Tibial nerve (tissue), 4 donors: ENCODE data around the gene SLC10A3. TPM values are rescaled to one million over a fixed set of nuclear protein-coding genes. Genes with fewer than 3 reads are reported as not detected.
A peak's percentile ranks its signal among the peaks of the same experiment; 100 is the strongest.

Experiments
- DNase-seq, 2 donors: peaks; one replicate each; pipeline ENCODE4 v3.0.0-alpha.2; 2019; ENCODE audit warnings: low spot score in 2 of 2
- H3K27ac ChIP-seq, 4 donors: fragments of 200-600 bp; sonication (generic) in 3 of 4; one replicate each; pipeline ENCODE4 v1.5.1; 2017 to 2019; ENCODE audit warnings: mild to moderate bottlenecking in 1 of 4
- H3K27me3 ChIP-seq, 2 donors: fragments of 200-600 bp; sonication (generic) in 1 of 2; one replicate each; pipeline versions ENCODE4 v1.5.1 to v1.6.0; 2017 to 2019
- H3K36me3 ChIP-seq, 3 donors: fragments of 200-600 bp; sonication (generic); one replicate each; pipeline ENCODE4 v1.5.1; 2018 to 2019
- H3K4me1 ChIP-seq, 4 donors: fragments of 200-600 bp; sonication (generic) in 3 of 4; one replicate each; pipeline ENCODE4 v1.5.1; 2017 to 2019
- H3K4me3 ChIP-seq, 4 donors: fragments of 200-600 bp; sonication (generic) in 3 of 4; one replicate each; pipeline ENCODE4 v1.5.1; 2017 to 2019; ENCODE audit warnings: mild to moderate bottlenecking in 1 of 4, moderate library complexity in 1 of 4
- H3K9me3 ChIP-seq, 4 donors: fragments of 200-600 bp; sonication (generic) in 3 of 4; one replicate each; pipeline ENCODE4 v1.5.1; 2017 to 2019
- EP300 ChIP-seq, 2 donors: sonication (generic); formaldehyde crosslinking; IDR thresholded peaks; one replicate each; pipeline ENCODE4 v1.6.1; 2017; ENCODE audit warnings: antibody characterized with exemption in 2 of 2, mild to moderate bottlenecking in 1 of 2
- POLR2A ChIP-seq, 2 donors: fragments of 450-650 bp; IDR thresholded peaks; one replicate each; pipeline ENCODE4 v1.6.1; 2017; ENCODE audit warnings: antibody characterized with exemption in 2 of 2, mild to moderate bottlenecking in 2 of 2, moderate library complexity in 2 of 2
- WGBS, 2 donors: methylation state at CpG; one replicate each; pipeline ENCODE4 v1.1.5; 2018; 5-methylcytosine and 5-hydroxymethylcytosine counted together
- total RNA-seq, 4 donors: library from RNA; depleted of rRNA; stranded (reverse); fragments of >200 nt; gene quantifications; one replicate each; pipeline ENCODE4 v1.1.0, GENCODE V29; 2016
- TF ChIP-seq, protein P1 (sequence below), 5 experiments: fragments of 200-600 bp in 3 of 5; fragments of 450-650 bp in 2 of 5; sonication (generic) in 3 of 5; IDR thresholded peaks; one replicate each; pipeline ENCODE4 v1.5.1; 2016 to 2019; ENCODE audit warnings: antibody characterized with exemption in 5 of 5, mild to moderate bottlenecking in 3 of 5, moderate library complexity in 2 of 5

The SLC10A3 gene
- total RNA-seq, 4 donors from 2014 or later, result 17.8 to 40.6 (median 27.0) TPM

DNA sequence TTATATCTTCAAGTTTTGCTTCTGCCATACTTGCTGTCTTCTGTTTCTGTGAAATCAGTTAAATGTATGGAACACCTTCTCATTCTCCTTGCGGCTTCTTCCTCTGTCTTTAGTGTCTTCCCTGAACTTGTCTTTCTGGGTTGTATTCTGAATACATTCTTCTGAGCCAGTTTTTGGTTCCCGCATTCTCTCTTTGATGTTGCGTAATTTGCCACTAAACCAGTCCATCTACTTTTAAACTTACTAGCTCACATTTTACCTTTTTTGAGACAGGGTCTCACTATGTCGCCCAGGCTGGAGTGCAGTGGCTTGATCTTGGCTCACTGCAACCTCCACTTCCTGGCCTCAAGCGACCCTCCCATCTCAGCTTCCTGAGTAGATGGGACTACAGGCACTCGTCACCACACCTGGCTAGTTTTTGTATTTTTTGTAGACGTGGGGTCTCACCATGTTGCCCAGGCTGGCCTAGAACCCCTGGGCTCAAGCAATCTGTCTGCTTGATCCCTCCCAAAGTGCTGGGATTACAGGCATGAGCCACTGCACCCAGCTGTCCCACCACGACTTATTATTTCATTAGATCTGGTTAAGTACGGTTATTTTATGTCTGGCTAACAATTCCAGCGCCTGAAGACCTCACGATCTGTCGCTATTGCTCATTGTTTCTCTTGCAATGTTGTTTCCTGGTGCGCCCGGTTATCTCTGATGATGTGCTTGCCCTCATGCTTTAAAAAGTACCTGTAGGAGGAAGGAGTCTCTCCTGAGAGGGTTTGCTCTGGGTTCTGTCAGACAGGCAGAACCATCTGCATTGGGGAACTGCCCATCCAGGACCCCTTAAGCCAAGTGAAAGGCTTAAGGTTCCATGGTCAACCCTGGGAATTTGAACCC is 35.4 kb upstream of the SLC10A3 start:
- Histone ChIP-seq H3K27ac (peak overlapping the region in 2 of 4 donors; percentile 76 to 86), H3K4me3 (no peak overlapping the region), H3K27me3 (no peaks in the 10 kb centered on the region), H3K9me3 (no peaks in the 10 kb centered on the region), H3K36me3 (no peaks in the 10 kb centered on the region), H3K4me1 (peaks cover 0 to 7% (median 2%) of the 10 kb centered on the region in 4 donors)
- TF ChIP-seq, protein P1, sequence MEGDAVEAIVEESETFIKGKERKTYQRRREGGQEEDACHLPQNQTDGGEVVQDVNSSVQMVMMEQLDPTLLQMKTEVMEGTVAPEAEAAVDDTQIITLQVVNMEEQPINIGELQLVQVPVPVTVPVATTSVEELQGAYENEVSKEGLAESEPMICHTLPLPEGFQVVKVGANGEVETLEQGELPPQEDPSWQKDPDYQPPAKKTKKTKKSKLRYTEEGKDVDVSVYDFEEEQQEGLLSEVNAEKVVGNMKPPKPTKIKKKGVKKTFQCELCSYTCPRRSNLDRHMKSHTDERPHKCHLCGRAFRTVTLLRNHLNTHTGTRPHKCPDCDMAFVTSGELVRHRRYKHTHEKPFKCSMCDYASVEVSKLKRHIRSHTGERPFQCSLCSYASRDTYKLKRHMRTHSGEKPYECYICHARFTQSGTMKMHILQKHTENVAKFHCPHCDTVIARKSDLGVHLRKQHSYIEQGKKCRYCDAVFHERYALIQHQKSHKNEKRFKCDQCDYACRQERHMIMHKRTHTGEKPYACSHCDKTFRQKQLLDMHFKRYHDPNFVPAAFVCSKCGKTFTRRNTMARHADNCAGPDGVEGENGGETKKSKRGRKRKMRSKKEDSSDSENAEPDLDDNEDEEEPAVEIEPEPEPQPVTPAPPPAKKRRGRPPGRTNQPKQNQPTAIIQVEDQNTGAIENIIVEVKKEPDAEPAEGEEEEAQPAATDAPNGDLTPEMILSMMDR (IDR thresholded peaks at IDR 0.05), result no peak
- no peak for TF ChIP-seq EP300 (IDR thresholded peaks at IDR 0.05)
- TF ChIP-seq POLR2A (IDR thresholded peaks at IDR 0.05), result no peak
- no peak for DNase-seq
- WGBS, 2 donors, result 86 to 94% methylated on average over 13 to 14 of the region's 14 CpGs

- Histone ChIP-seq H3K4me1 (peaks cover 0 to 21% (median 5%) of the 10 kb centered on the region in 4 donors), H3K27me3 (no peaks in the 10 kb centered on the region), H3K9me3 (no peaks in the 10 kb centered on the region), H3K36me3 (no peaks in the 10 kb centered on the region), H3K4me3 (no peak overlapping the region), H3K27ac (no peak overlapping the region)
- whole genome bisulfite sequencing, 2 donors, result 91 to 97% methylated on average over 8 of the region's 8 CpGs
- no peak for DNase-seq
- TF ChIP-seq, protein P1 (IDR thresholded peaks at IDR 0.05), result no peak
- TF ChIP-seq EP300 (IDR thresholded peaks at IDR 0.05), result no peak
- no peak for TF ChIP-seq POLR2A (IDR thresholded peaks at IDR 0.05)
Observed at GRCh38 chrX:154519389-154519788, 29.0 kb upstream of the SLC10A3 start.

DNA sequence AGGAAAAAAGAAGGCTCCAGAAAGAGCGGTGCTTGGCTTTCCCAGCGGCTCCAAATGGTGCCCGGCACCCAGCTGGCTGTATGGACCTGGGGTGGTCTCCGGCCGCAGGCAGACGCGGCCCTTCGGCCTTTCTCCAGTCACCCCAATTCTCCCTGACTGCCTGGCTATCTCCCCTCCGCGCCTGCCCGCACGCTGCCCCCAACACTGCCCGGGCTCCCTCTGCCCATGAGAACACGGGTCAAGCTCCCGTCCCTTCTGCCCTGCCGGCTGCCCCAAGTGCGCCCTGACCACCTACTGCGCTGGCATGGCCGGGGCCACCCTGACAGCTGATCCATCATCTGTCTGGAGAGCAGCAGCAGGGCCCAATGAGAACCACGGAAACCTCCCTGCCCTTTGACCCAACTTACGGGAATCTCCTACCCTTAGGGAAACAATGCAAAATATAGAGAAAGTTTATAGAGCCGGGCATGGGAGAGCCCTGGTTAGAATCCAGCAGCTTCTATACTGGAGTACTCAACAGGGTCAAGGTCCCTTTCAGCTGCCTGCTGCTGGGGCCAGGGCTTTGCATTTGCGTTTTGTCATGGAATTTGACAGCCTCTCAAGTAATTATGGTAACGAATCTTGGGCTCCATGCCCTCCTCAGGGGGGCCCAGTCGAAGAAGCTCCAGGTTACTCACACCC is 26.8 kb upstream of the SLC10A3 start:
- H3K4me3 ChIP-seq, result peak overlapping the region; percentile 11 to 81 (median 52)
- no peak for DNase-seq
- no peaks in the 10 kb centered on the region for H3K9me3 ChIP-seq
- no peaks in the 10 kb centered on the region for H3K27me3 ChIP-seq
- H3K27ac ChIP-seq, result peak overlapping the region; percentile 81 to 96 (median 89)
- no peaks in the 10 kb centered on the region for H3K36me3 ChIP-seq
- 13 to 55% methylated on average over 1 to 23 of the region's 25 CpGs for WGBS, 2 donors
- no peak for TF ChIP-seq EP300 (IDR thresholded peaks at IDR 0.05)
- TF ChIP-seq, protein P1 (IDR thresholded peaks at IDR 0.05), result no peak
- TF ChIP-seq POLR2A (IDR thresholded peaks at IDR 0.05), result no peak
- H3K4me1 ChIP-seq, result peaks cover 0 to 21% (median 5%) of the 10 kb centered on the region in 4 donors

GRCh38 chrX:154516656-154517100 is 26.2 kb upstream of the SLC10A3 start:
- no peaks in the 10 kb centered on the region for H3K36me3 ChIP-seq
- peaks cover 0 to 21% (median 5%) of the 10 kb centered on the region in 4 donors for H3K4me1 ChIP-seq
- peak in 1 of 2 donors; percentile 41 for DNase-seq
- H3K4me3 ChIP-seq, result peak overlapping the region; percentile 11 to 81 (median 52)
- TF ChIP-seq EP300 (IDR thresholded peaks at IDR 0.05) (peak in 1 of 2 donors; percentile 4), POLR2A (IDR thresholded peaks at IDR 0.05) (no peak)
- TF ChIP-seq, protein P1 (IDR thresholded peaks at IDR 0.05), result no peak
- no peaks in the 10 kb centered on the region for H3K27me3 ChIP-seq
- H3K9me3 ChIP-seq, result no peaks in the 10 kb centered on the region
- H3K27ac ChIP-seq, result peak overlapping the region; percentile 81 to 96 (median 89)
- 2 to 42% methylated on average over 12 to 19 of the region's 19 CpGs for WGBS, 2 donors
